ENCODE measurements around the gene APOL6.

- TF ChIP-seq, protein P1, sequence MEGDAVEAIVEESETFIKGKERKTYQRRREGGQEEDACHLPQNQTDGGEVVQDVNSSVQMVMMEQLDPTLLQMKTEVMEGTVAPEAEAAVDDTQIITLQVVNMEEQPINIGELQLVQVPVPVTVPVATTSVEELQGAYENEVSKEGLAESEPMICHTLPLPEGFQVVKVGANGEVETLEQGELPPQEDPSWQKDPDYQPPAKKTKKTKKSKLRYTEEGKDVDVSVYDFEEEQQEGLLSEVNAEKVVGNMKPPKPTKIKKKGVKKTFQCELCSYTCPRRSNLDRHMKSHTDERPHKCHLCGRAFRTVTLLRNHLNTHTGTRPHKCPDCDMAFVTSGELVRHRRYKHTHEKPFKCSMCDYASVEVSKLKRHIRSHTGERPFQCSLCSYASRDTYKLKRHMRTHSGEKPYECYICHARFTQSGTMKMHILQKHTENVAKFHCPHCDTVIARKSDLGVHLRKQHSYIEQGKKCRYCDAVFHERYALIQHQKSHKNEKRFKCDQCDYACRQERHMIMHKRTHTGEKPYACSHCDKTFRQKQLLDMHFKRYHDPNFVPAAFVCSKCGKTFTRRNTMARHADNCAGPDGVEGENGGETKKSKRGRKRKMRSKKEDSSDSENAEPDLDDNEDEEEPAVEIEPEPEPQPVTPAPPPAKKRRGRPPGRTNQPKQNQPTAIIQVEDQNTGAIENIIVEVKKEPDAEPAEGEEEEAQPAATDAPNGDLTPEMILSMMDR (IDR thresholded peaks at IDR 0.05) = no peak
- TF ChIP-seq POLR2A (IDR thresholded peaks at IDR 0.05) = no peak
These were observed 29.4 kb downstream of the APOL6 start for GRCh38 chr22:35677460-35678187.

All from uterus (tissue), 2 donors.